Measurements from ENCODE around the gene DBH.

The DBH gene

GRCh38 chr9:133679466-133680061 is 43.4 kb downstream of the DBH start:
- DNase-seq: no peak
- no peaks in the 10 kb centered on the region for H3K27me3 ChIP-seq (ENCODE audit: insufficient read depth, low read length, poor library complexity)
- no peak overlapping the region for H3K9ac ChIP-seq (ENCODE audit: low read depth, low read length)
- H4K20me1 ChIP-seq (ENCODE audit: insufficient read depth, low read length): no peaks in the 10 kb centered on the region; the same call in 1 of the 2 replicates
- H3K27ac ChIP-seq (ENCODE audit: low read length): no peak overlapping the region
- TF ChIP-seq CTCF (IDR thresholded peaks at IDR 0.05; ENCODE audit: borderline replicate concordance, extremely low read depth, low read length, poor library complexity, severe bottlenecking) (no peak), EZH2 (IDR thresholded peaks at IDR 0.05; ENCODE audit: borderline replicate concordance, low read depth, low read length, severe bottlenecking) (no peak)
- H3K4me2 ChIP-seq (ENCODE audit: insufficient read depth, low read length): no peak overlapping the region
- no peak overlapping the region for H3K4me3 ChIP-seq (ENCODE audit: low read depth in 1 of 2, low read length in 2 of 2)
- H3K36me3 ChIP-seq (ENCODE audit: insufficient read depth, low read length): no peaks in the 10 kb centered on the region
- peaks cover 3% of the 10 kb centered on the region for H3K4me1 ChIP-seq (ENCODE audit: insufficient read depth, low read length)
- no peak for ATAC-seq (ENCODE audit: insufficient read depth, low read depth)
- no peak overlapping the region for H2AFZ ChIP-seq (ENCODE audit: low read depth, low read length)
- H3K9me3 ChIP-seq (ENCODE audit: insufficient read depth, low read length, severe bottlenecking): no peaks in the 10 kb centered on the region
- no peaks in the 10 kb centered on the region for H3K79me2 ChIP-seq (ENCODE audit: insufficient read depth, low read length)

GRCh38 chr9:133680250-133680975 is 44.2 kb downstream of the DBH start:
- Histone ChIP-seq H3K27me3 (ENCODE audit: insufficient read depth, low read length, poor library complexity) (no peaks in the 10 kb centered on the region), H3K9ac (ENCODE audit: low read depth, low read length) (no peak overlapping the region), H3K4me2 (ENCODE audit: insufficient read depth, low read length) (no peak overlapping the region), H2AFZ (ENCODE audit: low read depth, low read length) (no peak overlapping the region), H3K36me3 (ENCODE audit: insufficient read depth, low read length) (no peaks in the 10 kb centered on the region), H3K4me3 (ENCODE audit: low read depth in 1 of 2, low read length in 2 of 2) (no peak overlapping the region), H3K4me1 (ENCODE audit: insufficient read depth, low read length) (peaks cover 3% of the 10 kb centered on the region), H3K9me3 (ENCODE audit: insufficient read depth, low read length, severe bottlenecking) (no peaks in the 10 kb centered on the region), H4K20me1 (ENCODE audit: insufficient read depth, low read length) (no peaks in the 10 kb centered on the region; the same call in 1 of the 2 replicates), H3K79me2 (ENCODE audit: insufficient read depth, low read length) (no peaks in the 10 kb centered on the region), H3K27ac (ENCODE audit: low read length) (no peak overlapping the region)
- DNase-seq (no peak), ATAC-seq (ENCODE audit: insufficient read depth, low read depth) (no peak)
- no peak for TF ChIP-seq EZH2 (IDR thresholded peaks at IDR 0.05; ENCODE audit: borderline replicate concordance, low read depth, low read length, severe bottlenecking)
- no peak for TF ChIP-seq CTCF (IDR thresholded peaks at IDR 0.05; ENCODE audit: borderline replicate concordance, extremely low read depth, low read length, poor library complexity, severe bottlenecking)

GRCh38 chr9:133680976-133681657 is 45.0 kb downstream of the DBH start:
- H3K27ac ChIP-seq (ENCODE audit: low read length): no peak overlapping the region
- H3K9ac ChIP-seq (ENCODE audit: low read depth, low read length): no peak overlapping the region
- TF ChIP-seq EZH2 (IDR thresholded peaks at IDR 0.05; ENCODE audit: borderline replicate concordance, low read depth, low read length, severe bottlenecking) (no peak), CTCF (IDR thresholded peaks at IDR 0.05; ENCODE audit: borderline replicate concordance, extremely low read depth, low read length, poor library complexity, severe bottlenecking) (no peak)
- no peaks in the 10 kb centered on the region for H3K27me3 ChIP-seq (ENCODE audit: insufficient read depth, low read length, poor library complexity)
- no peak for ATAC-seq (ENCODE audit: insufficient read depth, low read depth)
- H3K9me3 ChIP-seq (ENCODE audit: insufficient read depth, low read length, severe bottlenecking): no peaks in the 10 kb centered on the region
- H3K79me2 ChIP-seq (ENCODE audit: insufficient read depth, low read length): no peaks in the 10 kb centered on the region
- H4K20me1 ChIP-seq (ENCODE audit: insufficient read depth, low read length): no peaks in the 10 kb centered on the region; the same call in 1 of the 2 replicates
- H3K4me2 ChIP-seq (ENCODE audit: insufficient read depth, low read length): no peak overlapping the region
- no peak overlapping the region for H2AFZ ChIP-seq (ENCODE audit: low read depth, low read length)
- H3K4me3 ChIP-seq (ENCODE audit: low read depth in 1 of 2, low read length in 2 of 2): no peak overlapping the region
- H3K4me1 ChIP-seq (ENCODE audit: insufficient read depth, low read length): peaks cover 3% of the 10 kb centered on the region
- no peak for DNase-seq
- no peaks in the 10 kb centered on the region for H3K36me3 ChIP-seq (ENCODE audit: insufficient read depth, low read length)

Measured in DND-41 (cell line).